Psoas muscle (tissue), 8 donors: ENCODE results near the gene CDKN2AIPNL. TPM values are rescaled to one million over a fixed set of nuclear protein-coding genes. Genes with fewer than 3 reads are reported as not detected.

Experiments
- ATAC-seq, 4 donors: fragments of 200-7000 bp; cut with Tn5 transposase; one replicate each; pipeline ENCODE4 v1.9.1; 2020; ENCODE audit warnings: moderate library complexity in 3 of 4, mild to moderate bottlenecking in 2 of 4
- DNase-seq, 2 donors: peaks; one replicate each; pipeline ENCODE4 v3.0.0-alpha.2; 2020
- H3K27ac ChIP-seq: fragments of 200-600 bp; one replicate; pipeline ENCODE4 v1.8.0; 2022
- H3K27me3 ChIP-seq, 3 donors: fragments of 200-600 bp in 1 of 3; one replicate each; pipeline versions ENCODE4 v1.6.1 to v1.8.0; 2013 to 2022; ENCODE audit warnings: low read length in 2 of 3, mild to moderate bottlenecking in 2 of 3, moderate library complexity in 1 of 3; ENCODE audit not compliant: insufficient read depth in 3 of 3
- H3K36me3 ChIP-seq, 2 donors: fragments of 200-600 bp in 1 of 2; one replicate each; pipeline versions ENCODE4 v1.6.1 to v1.8.0; 2013 to 2022; ENCODE audit warnings: low read depth in 1 of 2, mild to moderate bottlenecking in 1 of 2, moderate library complexity in 1 of 2; ENCODE audit not compliant: insufficient read depth in 1 of 2
- H3K4me1 ChIP-seq: fragments of 200-600 bp; one replicate; pipeline ENCODE4 v1.8.0; 2022
- H3K4me3 ChIP-seq: fragments of 200-600 bp; one replicate; pipeline ENCODE4 v1.8.0; 2022; ENCODE audit warnings: mild to moderate bottlenecking
- H3K9me3 ChIP-seq: fragments of 200-600 bp; one replicate; pipeline ENCODE4 v1.8.0; 2022
- CTCF ChIP-seq: fragments of 200-600 bp; IDR thresholded peaks from one replicate; pipeline ENCODE4 v1.8.0; 2022; ENCODE audit warnings: antibody characterized with exemption
- WGBS, 3 donors: extraction: QIAGEN DNeasy Blood & Tissue Kit; methylation state at CpG; one replicate each; pipeline versions ENCODE4 v1.1.6 to v1.1.7; 2013; 5-methylcytosine and 5-hydroxymethylcytosine counted together
- intact Hi-C, 2 donors: fragments of 100-400 bp; cut with DNase I; formaldehyde crosslinking; loops; one replicate each; pipeline versions ENCODE4 v1.11.0 to v1.14.2; 2022
- long read RNA-seq, 2 donors: library from polyadenylated mRNA; unstranded; transcript quantifications; one replicate each; pipeline ENCODE4 v2.0.0, GENCODE V29; 2021
- polyA plus RNA-seq, 3 donors: library from polyadenylated mRNA; stranded (reverse); fragments of 200-250 nt; gene quantifications; one replicate each; pipeline ENCODE4 v1.2.3, GENCODE V29; 2013
- total RNA-seq, 4 donors: library from RNA; stranded (reverse); fragmentation: NEBNext Ultra II Directional in 2 of 4; extraction: Animal tissue kit (Norgen Biotek cat#: 25700) in 2 of 4; gene quantifications; one replicate each; pipeline versions ENCODE4 v1.2.1 to v1.2.4, GENCODE V29; 2021 to 2023
- donor health status: healthy with polysubstance abuse.
- donor health status: DM: no; HTN: no; CAD: no; lungs with moderate emphysema.
- donor health status: Bipolar disorder and iron deficiency.
- donor health status: healthy.
- donor health status: DM: yes; HTN: yes; CAD: no.
- donor health status: DM: no; HTN: no; CAD: no.
- donor health status: DM: no; HTN: no; CAD: no.
- donor health status: DM: yes; HTN: yes; CAD: no.

CDKN2AIPNL gene
- total RNA-seq = 10 to 100 TPM; 31.4 to 45.4 (median 39.8) TPM
- 10 to 100 TPM; 35.7 to 60.9 (median 42.0) TPM for polyA plus RNA-seq
- long read RNA-seq, donor 1, transcript CDKN2AIPNL-202 (3 exons, 1,223 nt) = major isoform, 44 of 45 reads
- long read RNA-seq, donor 1, partial matches to known transcripts = 0 of 45 reads
- long read RNA-seq, donor 1, other reads (novel, unspliced or antisense) = 1 of 45 reads
- long read RNA-seq, donor 2, transcript CDKN2AIPNL-202 (3 exons, 1,223 nt) = major isoform, 71 of 76 reads
- long read RNA-seq, donor 2, partial matches to known transcripts = 0 of 76 reads
- long read RNA-seq, donor 2, other reads (novel, unspliced or antisense) = 5 of 76 reads

DNA sequence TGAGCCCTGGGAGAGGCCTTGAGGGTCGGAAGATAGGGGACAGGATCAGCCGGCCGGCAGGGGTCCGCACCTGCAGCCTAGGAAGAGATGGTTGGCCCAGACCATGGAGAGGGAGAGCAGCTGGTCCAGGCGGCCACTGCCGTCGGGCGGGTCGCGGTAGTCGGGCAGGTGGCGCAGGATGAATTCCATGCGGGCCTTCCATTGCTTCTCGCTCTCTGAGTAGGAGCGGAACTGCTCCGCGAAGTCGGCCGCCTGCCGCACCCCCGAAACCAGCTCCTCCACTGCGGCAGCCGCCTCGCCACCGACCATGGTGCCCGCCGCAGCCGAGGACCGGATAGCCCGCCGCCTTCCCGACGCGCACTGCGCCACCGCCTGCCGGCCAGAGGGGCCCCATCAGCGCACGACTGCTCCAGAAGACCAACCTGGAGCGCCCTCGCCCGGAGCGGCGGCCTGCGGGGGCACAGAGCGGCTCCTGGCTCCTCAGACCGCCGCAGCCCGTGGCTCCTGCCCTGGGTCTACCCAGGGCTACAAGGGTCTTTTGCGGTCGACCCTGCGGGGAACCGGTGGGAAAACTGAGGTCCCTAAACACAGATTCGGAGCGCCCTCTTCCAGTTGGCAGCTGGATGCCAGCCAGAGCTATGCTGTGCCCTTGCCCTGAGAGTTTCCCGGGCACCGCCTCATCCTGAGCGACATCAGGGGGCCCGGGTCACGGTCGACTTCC is at the start of gene CDKN2AIPNL:
CDKN2AIPNL (minus strand) TSS at position 336 of the 721 bp plus-strand sequence; CDS start at position 309, 27 bp downstream.
- peak; percentile 91 to 95 for DNase-seq
- H3K4me3 ChIP-seq = peak within 1 kb of the TSS; percentile 88
- H3K4me1 ChIP-seq = peaks cover 24% of the 10 kb centered on the region
- no peaks in the 10 kb centered on the region for H3K27me3 ChIP-seq
- ATAC-seq = peak; percentile 97 to 99 (median 98)
- TF ChIP-seq CTCF = peak; percentile 72
- peak within 1 kb of the TSS; percentile 90 for H3K27ac ChIP-seq
- 0 to 1% (median 0%) methylated on average over 43 to 61 of the region's 61 CpGs for WGBS, 3 donors
- H3K9me3 ChIP-seq = no peaks in the 10 kb centered on the region
- H3K36me3 ChIP-seq = peaks cover 0 to 12% of the 10 kb centered on the region in 2 donors
- intact Hi-C loops = loop anchor here (5.0 to 10.0 kb wide), 3 partner anchors 116 to 166 kb away; partner anchors contain the start of gene JADE2 (in 2 of the 2)

DNA sequence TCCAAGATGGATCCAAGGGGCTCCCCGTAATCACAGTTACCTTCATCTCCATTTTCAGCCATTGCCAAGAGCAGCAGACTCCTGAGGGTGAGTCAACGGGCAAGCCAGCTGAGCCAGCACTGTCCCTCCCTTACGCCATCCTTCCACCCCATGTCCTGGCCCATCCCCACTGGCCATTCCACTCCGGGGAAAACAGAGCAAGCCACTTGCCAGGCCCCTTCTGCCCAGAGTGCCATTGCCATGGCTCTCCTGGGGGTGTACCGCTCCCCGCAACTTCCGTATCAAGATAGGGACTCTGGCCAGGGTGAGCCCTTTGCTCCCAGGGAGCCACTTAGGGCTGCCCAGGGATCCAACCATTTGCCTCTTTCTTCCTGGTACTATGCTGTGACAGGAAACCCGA is 48.9 kb upstream of the CDKN2AIPNL start:
- peaks cover 44% of the 10 kb centered on the region for H3K4me1 ChIP-seq
- WGBS, 3 donors = 73 to 90% (median 76%) methylated on average over 8 of the region's 8 CpGs
- no peaks in the 10 kb centered on the region for H3K27me3 ChIP-seq
- intact Hi-C loops = no loop called here
- H3K4me3 ChIP-seq = no peak overlapping the region
- TF ChIP-seq CTCF = no peak
- H3K36me3 ChIP-seq = no peaks in the 10 kb centered on the region
- peak in 2 of 4 donors; percentile 40 to 49 for ATAC-seq
- DNase-seq = peak in 1 of 2 donors; percentile 46
- peak overlapping the region; percentile 16 for H3K27ac ChIP-seq
- no peaks in the 10 kb centered on the region for H3K9me3 ChIP-seq

- DNase-seq = peak in 1 of 2 donors; percentile 30
- intact Hi-C loops = no loop called here
- no peaks in the 10 kb centered on the region for H3K9me3 ChIP-seq
- H3K4me1 ChIP-seq = peaks cover 33% of the 10 kb centered on the region
- peak in 2 of 4 donors; percentile 4 to 12 for ATAC-seq
- no peak overlapping the region for H3K4me3 ChIP-seq
- peak overlapping the region; percentile 53 for H3K27ac ChIP-seq
- H3K27me3 ChIP-seq = no peaks in the 10 kb centered on the region
- TF ChIP-seq CTCF = no peak
- H3K36me3 ChIP-seq = no peaks in the 10 kb centered on the region
- WGBS, 3 donors = 88 to 94% (median 89%) methylated on average over 1 of the region's 1 CpG
Measured at GRCh38 chr5:134459491-134459890, 47.8 kb upstream of the CDKN2AIPNL start.

- no peak overlapping the region for H3K4me3 ChIP-seq
- peak in 1 of 2 donors; percentile 63 for DNase-seq
Measured at GRCh38 chr5:134459010-134459403, 47.3 kb upstream of the CDKN2AIPNL start.

More at GRCh38 chr5:134459010-134459403, 47.3 kb upstream of the CDKN2AIPNL start:
- no peak for TF ChIP-seq CTCF
- Histone ChIP-seq H3K27ac (peak overlapping the region; percentile 53), H3K36me3 (no peaks in the 10 kb centered on the region), H3K9me3 (no peaks in the 10 kb centered on the region), H3K4me1 (peaks cover 30% of the 10 kb centered on the region), H3K27me3 (no peaks in the 10 kb centered on the region)
- ATAC-seq = peak; percentile 35 to 61 (median 56)
- WGBS, 3 donors = 58 to 76% (median 62%) methylated on average over 8 of the region's 8 CpGs
- intact Hi-C loops = no loop called here
